ENCODE data around the gene SGPL1.

SGPL1 gene

GRCh38 chr10:70780370-70780760 is 35.4 kb upstream of the SGPL1 start:
- no peak for DNase-seq (ENCODE audit: low spot score)

GRCh38 chr10:70780772-70781171 is 35.0 kb upstream of the SGPL1 start:
- DNase-seq (ENCODE audit: low spot score), result no peak

DNA sequence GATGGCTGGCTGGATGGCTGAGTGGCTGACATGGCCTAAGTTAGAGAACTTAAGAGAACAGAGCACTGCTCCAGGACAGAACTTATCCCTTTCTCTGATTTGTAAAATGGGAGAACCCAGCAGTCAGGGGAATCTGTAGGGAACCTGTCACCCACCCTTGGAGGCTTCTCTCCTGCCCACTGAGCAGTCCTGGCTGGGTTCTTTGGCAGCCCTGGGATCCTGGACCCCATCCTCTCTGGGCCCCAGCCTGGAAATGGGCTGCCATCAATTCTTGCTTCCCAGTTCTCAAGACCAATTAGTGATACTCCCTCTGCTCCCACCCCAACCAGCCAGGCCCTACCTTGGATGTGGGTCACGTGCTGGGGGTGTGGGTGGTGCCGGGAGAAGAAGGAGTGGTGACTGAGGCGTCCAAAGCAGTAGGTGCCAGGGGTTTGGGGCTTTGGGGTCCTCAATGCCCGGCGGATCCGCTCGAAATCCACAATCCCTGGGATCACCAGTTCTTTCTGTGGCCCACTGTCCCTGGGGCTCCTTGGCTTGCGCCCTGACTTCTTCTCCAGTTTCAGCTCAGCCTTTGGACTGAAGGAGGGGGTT is 34.2 kb upstream of the SGPL1 start:
- DNase-seq (ENCODE audit: low spot score), result no peak

- no peak for DNase-seq (ENCODE audit: low spot score)
Measured at GRCh38 chr10:70782086-70782745, 33.5 kb upstream of the SGPL1 start.

DNA sequence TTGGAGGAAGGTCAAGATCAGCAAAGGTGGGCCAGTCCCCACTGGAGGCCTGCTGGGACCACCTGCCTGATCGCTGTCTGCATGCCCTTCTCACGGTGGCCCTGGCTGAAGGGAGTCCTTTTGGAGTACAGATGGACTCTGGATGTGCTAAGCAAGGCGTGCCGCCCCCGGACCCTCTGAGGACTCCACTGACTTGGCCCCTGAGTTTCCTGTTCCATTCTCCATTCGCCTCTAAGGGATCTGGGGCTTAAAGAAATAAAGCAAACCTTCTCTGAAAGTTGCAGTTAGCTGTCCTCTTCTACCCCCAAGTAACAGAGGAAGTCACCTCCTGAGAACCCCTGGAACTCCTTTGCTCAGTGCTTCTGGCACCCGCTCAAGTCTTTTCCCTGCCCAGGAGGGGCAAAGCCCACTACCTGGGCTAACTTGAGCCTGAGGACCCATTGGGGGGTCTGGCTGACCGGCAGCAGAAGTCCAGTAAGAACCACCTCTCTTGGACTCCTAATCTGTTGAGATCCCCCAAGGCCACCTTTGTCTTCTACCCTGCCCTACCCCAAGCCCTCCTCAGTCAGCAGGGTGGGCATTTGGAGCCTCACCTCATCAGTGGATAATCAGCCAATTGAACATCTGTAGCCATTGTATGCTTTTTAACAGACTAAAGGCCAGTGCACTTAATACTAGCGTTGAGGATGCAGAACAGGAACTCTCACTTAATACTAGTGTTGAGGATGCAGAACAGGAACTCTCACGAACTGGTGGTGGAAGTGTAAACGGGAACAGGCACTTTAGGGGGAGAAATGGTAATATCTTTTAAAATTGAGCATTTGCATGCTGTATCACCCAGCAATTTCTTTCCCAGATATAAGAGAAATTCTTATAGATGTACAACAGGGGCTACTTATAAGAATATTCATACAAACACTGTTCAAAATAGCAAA is 32.7 kb upstream of the SGPL1 start:
- no peak for DNase-seq (ENCODE audit: low spot score)

- no peak for DNase-seq (ENCODE audit: low spot score)
Measured at GRCh38 chr10:70784016-70784415, 31.7 kb upstream of the SGPL1 start.

- no peak for DNase-seq (ENCODE audit: low spot score)
Measured at GRCh38 chr10:70784471-70784870, 31.3 kb upstream of the SGPL1 start.

- no peak for DNase-seq (ENCODE audit: low spot score)
Measured at GRCh38 chr10:70785190-70785589, 30.6 kb upstream of the SGPL1 start, which contains the start of gene TBATA. Gene TBATA, minus strand, starts transcription at chr10:70785377. Its CDS starts 1,998 bp downstream, at chr10:70783379.

- no peak for DNase-seq (ENCODE audit: low spot score)
Measured at GRCh38 chr10:70786799-70787415, 28.8 kb upstream of the SGPL1 start.

GRCh38 chr10:70791386-70792039 is 24.2 kb upstream of the SGPL1 start:
- no peak for DNase-seq (ENCODE audit: low spot score)

GRCh38 chr10:70795613-70796012 is 20.1 kb upstream of the SGPL1 start:
- DNase-seq (ENCODE audit: low spot score), result no peak

- DNase-seq (ENCODE audit: low spot score), result no peak
Measured at GRCh38 chr10:70797840-70798239, 17.9 kb upstream of the SGPL1 start.

DNA sequence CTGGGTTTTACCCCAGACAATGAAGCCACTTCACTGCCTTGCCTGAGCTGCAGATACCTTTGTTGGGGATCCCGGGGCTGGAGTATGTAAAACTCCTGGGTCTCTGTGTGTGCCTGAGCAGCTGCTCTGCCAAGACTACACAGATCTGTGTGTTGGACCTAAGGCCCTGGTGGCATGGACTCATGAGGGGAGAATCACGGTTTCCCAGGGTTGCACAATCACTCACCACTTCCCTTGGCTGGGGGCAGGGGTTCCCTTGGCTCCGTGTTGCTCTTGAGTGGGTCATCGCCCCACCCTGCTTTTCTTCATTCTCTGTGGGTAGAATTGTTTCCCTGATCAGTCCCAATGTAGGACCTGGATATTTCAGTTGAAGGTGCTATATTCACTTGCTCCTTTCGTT is 16.6 kb upstream of the SGPL1 start:
- no peak for DNase-seq (ENCODE audit: low spot score)

- DNase-seq (ENCODE audit: low spot score), result no peak
Measured at GRCh38 chr10:70801854-70802253, 13.9 kb upstream of the SGPL1 start.

DNA sequence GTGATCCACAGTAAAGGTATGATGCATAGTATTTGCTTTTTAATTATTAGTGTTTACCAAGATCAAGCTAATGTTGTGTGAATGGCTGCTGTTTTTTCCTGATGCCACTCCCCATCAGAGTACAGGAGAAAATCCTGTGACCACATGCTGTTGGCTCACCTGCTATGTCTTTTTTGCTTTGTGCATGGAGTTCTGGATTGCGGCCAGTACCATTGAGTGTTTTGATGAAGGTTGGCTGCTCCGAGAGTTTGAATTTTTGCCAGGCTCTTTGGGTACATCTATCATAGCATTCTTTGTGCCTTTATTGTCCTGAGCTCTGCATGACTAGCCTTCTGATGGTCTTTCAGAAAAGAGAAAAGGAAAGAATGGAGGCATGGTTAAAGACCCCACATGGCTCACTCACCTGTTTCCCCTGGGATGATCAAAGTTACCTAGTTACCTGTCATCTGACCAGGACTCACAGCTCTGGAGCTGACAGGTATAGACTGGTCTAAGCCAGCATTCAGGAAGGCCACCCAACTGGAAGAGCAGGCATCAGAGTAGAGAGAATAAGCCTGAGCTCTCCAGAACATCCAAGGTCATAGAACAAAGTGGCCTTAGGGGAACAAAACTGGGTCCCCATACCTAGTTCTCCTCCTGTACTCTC is 11.8 kb upstream of the SGPL1 start:
- DNase-seq (ENCODE audit: low spot score), result no peak

DNA sequence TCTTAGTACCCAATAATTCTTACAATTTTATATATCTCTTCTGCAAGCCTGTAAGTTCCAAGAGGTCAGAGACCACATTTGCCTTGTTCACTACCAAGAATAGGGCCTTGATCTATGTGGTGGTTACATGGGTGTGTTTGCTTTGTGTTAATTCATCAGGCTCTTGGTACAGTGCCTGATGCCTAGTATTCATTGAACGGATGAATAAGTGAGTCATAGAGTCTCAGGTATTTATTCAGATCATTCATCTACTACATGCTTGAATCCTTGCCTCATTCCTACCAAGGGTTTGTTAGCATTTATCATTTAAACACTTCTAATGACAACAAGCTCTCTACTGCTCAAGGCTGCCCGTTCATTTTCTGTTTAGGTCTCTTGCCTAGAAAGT is 11.3 kb upstream of the SGPL1 start:
- no peak for DNase-seq (ENCODE audit: low spot score)

- no peak for DNase-seq (ENCODE audit: low spot score)
Measured at GRCh38 chr10:70805619-70806215, 10.0 kb upstream of the SGPL1 start.

DNA sequence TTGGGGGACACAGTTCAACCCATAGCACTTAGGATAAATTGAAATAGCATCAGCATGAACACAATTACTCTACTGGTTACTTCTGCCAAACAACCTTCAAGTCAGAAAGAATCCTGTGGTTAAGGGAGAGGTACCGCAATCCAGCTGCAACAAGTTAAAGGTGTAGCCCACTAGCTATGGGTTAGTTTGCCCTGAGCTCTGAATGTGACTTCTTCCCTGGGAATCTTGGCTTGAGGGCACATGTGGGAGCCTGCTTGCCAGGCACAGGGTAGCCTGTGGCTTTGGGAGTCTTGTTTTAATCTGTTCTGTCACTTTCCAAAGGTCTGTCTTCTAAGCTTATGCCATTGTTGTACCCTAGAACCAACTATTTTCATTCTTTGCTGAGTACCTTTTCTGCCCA is 8.9 kb upstream of the SGPL1 start:
- DNase-seq (ENCODE audit: low spot score), result no peak

DNA sequence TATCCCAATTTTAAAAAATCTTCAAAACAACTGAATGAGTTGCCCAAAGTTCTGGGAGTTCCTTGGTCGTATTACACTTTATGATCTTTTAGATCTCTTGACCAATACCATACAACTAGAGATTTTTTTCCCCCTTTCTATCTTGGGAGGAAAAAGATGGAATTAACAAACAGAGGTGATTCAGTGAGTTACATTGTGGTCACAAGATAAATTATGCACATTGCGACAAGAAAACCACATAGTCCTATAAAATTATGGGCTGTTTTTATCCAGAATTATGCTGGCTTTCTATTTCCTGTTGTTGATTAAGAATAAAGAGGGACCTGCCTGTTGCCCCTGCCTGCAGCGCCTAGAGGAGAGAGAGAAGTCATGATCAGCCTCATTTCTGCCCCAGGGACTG is 8.2 kb upstream of the SGPL1 start:
- no peak for DNase-seq (ENCODE audit: low spot score)

- no peak for DNase-seq (ENCODE audit: low spot score)
Measured at GRCh38 chr10:70809011-70809611, 6.6 kb upstream of the SGPL1 start.

DNA sequence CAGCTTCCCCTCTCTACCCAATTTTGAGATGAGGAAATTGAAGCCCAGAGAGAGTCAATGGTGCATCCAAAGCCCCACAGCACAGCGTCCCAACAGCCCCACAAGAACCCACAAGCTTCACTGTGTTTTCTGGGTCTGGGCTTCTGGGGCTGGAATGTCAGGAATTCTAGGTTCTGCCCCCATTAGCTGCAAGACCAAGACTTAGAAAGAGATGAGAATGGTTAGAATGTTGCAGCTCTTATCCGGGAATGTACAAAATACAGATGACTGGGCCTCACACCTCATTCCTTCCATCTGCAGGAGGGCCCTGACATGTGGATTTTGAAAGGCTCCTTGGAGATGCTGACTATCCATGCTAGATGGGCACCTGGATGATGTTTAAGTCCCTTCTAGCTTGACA is 6.0 kb upstream of the SGPL1 start:
- DNase-seq (ENCODE audit: low spot score), result no peak
